HCT116 (cell line): ENCODE data around the gene RAP2C. TPM values are rescaled to one million over a fixed set of nuclear protein-coding genes. Genes with fewer than 3 reads are reported as not detected.

Source experiments
- ATAC-seq: fragments of 200-7000 bp; cut with Tn5 transposase; 2 replicates; pipeline ENCODE4 v1.9.1; 2020; ENCODE audit warnings: mild to moderate bottlenecking, moderate library complexity
- BruUV-seq: library from RNA; stranded (reverse); fragments of 400-500 nt; replicated peaks from 2 replicates; lab custom pipeline; 2021; lab: Mats Ljungman, UMichigan
- CTCF ChIA-PET: fragments of 300-600 bp; sonication (Branson Sonifier 250); formaldehyde crosslinking; loops from one replicate; lab custom pipeline; 2021; ENCODE audit warnings: antibody characterized with exemption; lab: Charles Lee
- POLR2A ChIA-PET: fragments of 300-600, 350-600 bp; sonication (Branson Sonifier 250); formaldehyde crosslinking; loops from one replicate; lab custom pipeline; 2021; ENCODE audit warnings: antibody characterized with exemption; lab: Charles Lee
- RAD21 ChIA-PET, 2 experiments: fragments of 300-600 bp; sonication (Branson Sonifier 250); formaldehyde crosslinking; loops; one replicate each; lab custom pipeline; 2023; ENCODE audit warnings: low total read pairs in 2 of 2; ENCODE audit not compliant: uncharacterized antibody in 2 of 2, unreplicated experiment in 2 of 2, low non-redundant PET in 1 of 2; lab: Charles Lee
- DNase-seq: peaks from one replicate; pipeline ENCODE4 v3.0.0-alpha.2; 2010; ENCODE audit warnings: low read depth, low spot score
- H2AFZ ChIP-seq: fragments of 200-600 bp; shearing (Covaris generic), sonication (generic); 2 replicates; pipeline ENCODE4 v1.6.1; 2017; ENCODE audit warnings: low read depth, mixed run types, mixed read lengths, antibody characterized with exemption, low read length; ENCODE audit not compliant: poor library complexity, severe bottlenecking
- H3K27ac ChIP-seq: 2 replicates; pipeline ENCODE4 v1.5.1; 2012; ENCODE audit warnings: low read depth, low read length
- H3K27me3 ChIP-seq: fragments of 200-600 bp; sonication (generic); 2 replicates; pipeline ENCODE4 v1.6.1; 2016; ENCODE audit warnings: mixed run types, low read length, mixed read lengths; ENCODE audit not compliant: insufficient read depth
- H3K36me3 ChIP-seq, 2 experiments: fragments of 200-500 bp in 1 of 2; fragments of 200-600 bp in 1 of 2; sonication (Bioruptor generic) in 1 of 2; sonication (generic) in 1 of 2; 2 replicates each; pipeline versions ENCODE4 v1.5.1 to v1.6.1; 2014 to 2016; ENCODE audit warnings: low read length in 2 of 2, inconsistent platforms in 1 of 2, mixed read lengths in 1 of 2, mixed run types in 1 of 2; ENCODE audit not compliant: insufficient read depth in 2 of 2, control insufficient read depth in 1 of 2
- H3K4me1 ChIP-seq, 2 experiments: fragments of 200-600 bp in 1 of 2; sonication (generic) in 1 of 2; 2 replicates each; pipeline versions ENCODE4 v1.5.1 to v1.6.1; 2012 to 2017; ENCODE audit warnings: low read length in 2 of 2, inconsistent platforms in 1 of 2, mild to moderate bottlenecking in 1 of 2, mixed read lengths in 1 of 2, mixed run types in 1 of 2, moderate library complexity in 1 of 2; ENCODE audit not compliant: insufficient read depth in 2 of 2, control insufficient read depth in 1 of 2
- H3K4me2 ChIP-seq: fragments of 200-600 bp; sonication (generic); 2 replicates; pipeline ENCODE4 v1.6.1; 2017; ENCODE audit warnings: mixed run types, low read length, mixed read lengths
- H3K4me3 ChIP-seq, 2 experiments: fragments of 200-600 bp in 1 of 2; sonication (generic) in 1 of 2; replicated peaks in 1 of 2; 2 replicates each; pipeline ENCODE4 v1.5.1; 2011 to 2016; ENCODE audit warnings: low read length in 2 of 2, control low read depth in 1 of 2, low read depth in 1 of 2, mild to moderate bottlenecking in 1 of 2, mixed read lengths in 1 of 2, mixed run types in 1 of 2
- H3K79me2 ChIP-seq: fragments of 200-600 bp; sonication (generic); 2 replicates; pipeline ENCODE4 v1.6.1; 2017; ENCODE audit warnings: mild to moderate bottlenecking, mixed run types, low read length, moderate library complexity, mixed read lengths; ENCODE audit not compliant: insufficient read depth
- H3K9ac ChIP-seq: fragments of 200-600 bp; sonication (generic); 2 replicates; pipeline ENCODE4 v1.6.1; 2016; ENCODE audit warnings: low read length, mixed read lengths
- H3K9me2 ChIP-seq: fragments of 200-600 bp; sonication (generic), shearing (Covaris generic); 2 replicates; pipeline ENCODE4 v1.6.1; 2017; ENCODE audit warnings: mixed run types, mild to moderate bottlenecking, moderate library complexity; ENCODE audit not compliant: insufficient read depth
- H3K9me3 ChIP-seq, 2 experiments: fragments of 200-500 bp in 1 of 2; fragments of 200-600 bp in 1 of 2; sonication (Bioruptor generic) in 1 of 2; sonication (generic) in 1 of 2; 2 replicates each; pipeline ENCODE4 v1.6.1; 2014 to 2017; ENCODE audit warnings: low read length in 2 of 2, mixed read lengths in 2 of 2, inconsistent platforms in 1 of 2, low read depth in 1 of 2, mild to moderate bottlenecking in 1 of 2, mixed run types in 1 of 2, moderate library complexity in 1 of 2; ENCODE audit not compliant: control insufficient read depth in 1 of 2, insufficient read depth in 1 of 2
- H4K20me1 ChIP-seq: fragments of 200-600 bp; sonication (generic), shearing (Covaris generic); 2 replicates; pipeline ENCODE4 v1.6.1; 2017; ENCODE audit warnings: mixed run types, mild to moderate bottlenecking, moderate library complexity; ENCODE audit not compliant: insufficient read depth
- CBX3 ChIP-seq: IDR thresholded peaks from 2 replicates; pipeline ENCODE4 v1.6.1; 2012; ENCODE audit warnings: low read depth
- CEBPB ChIP-seq: IDR thresholded peaks from 2 replicates; pipeline ENCODE4 v1.6.1; 2012; ENCODE audit warnings: low read depth
- EZH2 ChIP-seq: fragments of 200-600 bp; sonication (generic); IDR thresholded peaks from 2 replicates; pipeline ENCODE4 v1.6.1; 2017; ENCODE audit warnings: antibody characterized with exemption, mixed run types
- FOSL1 ChIP-seq: IDR thresholded peaks from 2 replicates; pipeline ENCODE4 v1.6.1; 2012; ENCODE audit warnings: low read depth
- JUND ChIP-seq: IDR thresholded peaks from 2 replicates; pipeline ENCODE4 v1.6.1; 2012
- MAX ChIP-seq: IDR thresholded peaks from 2 replicates; pipeline ENCODE4 v1.6.1; 2012
- POLR2AphosphoS5 ChIP-seq: IDR thresholded peaks from 2 replicates; pipeline ENCODE4 v1.6.1; 2011; ENCODE audit warnings: mild to moderate bottlenecking, low read depth, low read length, moderate library complexity
- RAD21 ChIP-seq: IDR thresholded peaks from 2 replicates; pipeline ENCODE4 v1.6.1; 2012; ENCODE audit warnings: low read depth, mild to moderate bottlenecking
- SIN3A ChIP-seq: IDR thresholded peaks from 2 replicates; pipeline ENCODE4 v1.6.1; 2012; ENCODE audit warnings: low read depth
- SP1 ChIP-seq: IDR thresholded peaks from 2 replicates; pipeline ENCODE4 v1.6.1; 2012; ENCODE audit warnings: low read depth
- SRF ChIP-seq: IDR thresholded peaks from 2 replicates; pipeline ENCODE4 v1.6.1; 2012; ENCODE audit warnings: low read depth
- TCF7L2 ChIP-seq: IDR thresholded peaks from 2 replicates; pipeline ENCODE4 v1.7.0; 2011; ENCODE audit warnings: borderline replicate concordance, inconsistent platforms; ENCODE audit not compliant: insufficient read depth, insufficient read length; ENCODE audit errors: extremely low read depth
- ZBTB33 ChIP-seq: IDR thresholded peaks from 2 replicates; pipeline ENCODE4 v1.6.1; 2011; ENCODE audit warnings: mild to moderate bottlenecking, low read length, moderate library complexity; ENCODE audit not compliant: insufficient replicate concordance; ENCODE audit errors: extremely low read depth
- ZFX ChIP-seq: fragments of 450-650 bp; IDR thresholded peaks from 2 replicates; pipeline ENCODE4 v1.6.1; 2017
- intact Hi-C: fragments of 100-400 bp; cut with micrococcal nuclease; formaldehyde crosslinking; loops from 2 replicates; pipeline ENCODE4 v1.10.0; 2022
- total RNA-seq: library from RNA; stranded (reverse); gene quantifications from one replicate; pipeline ENCODE4 v1.2.1, GENCODE V29; 2021; ENCODE audit not compliant: unreplicated experiment
- TF ChIP-seq, protein P1 (sequence below): IDR thresholded peaks from 2 replicates; pipeline ENCODE4 v1.6.1; 2012; ENCODE audit warnings: low read depth
- TF ChIP-seq, protein P2 (sequence below): IDR thresholded peaks from 2 replicates; pipeline ENCODE4 v1.6.1; 2012

Gene RAP2C
- total RNA-seq, 1 experiment from 2014 or later: 19.9 TPM

DNA sequence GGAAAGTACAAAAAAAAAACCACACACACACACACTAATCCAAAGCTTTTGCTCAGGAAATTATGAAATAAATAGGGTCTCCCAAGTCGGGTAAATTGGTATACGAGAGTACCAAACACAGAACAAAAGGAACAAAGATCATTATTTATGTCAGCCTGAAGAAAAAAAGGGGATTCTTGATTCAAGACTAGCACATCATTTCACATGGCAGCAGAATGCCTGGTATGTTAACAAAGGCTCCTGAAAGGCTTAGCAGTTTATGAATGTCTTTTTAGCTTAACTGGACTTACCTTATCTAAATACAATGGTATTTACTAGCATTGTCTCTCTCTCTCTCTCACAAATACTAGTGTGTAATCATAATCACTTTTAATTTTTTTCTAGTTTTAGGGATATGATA is 11.3 kb downstream of the RAP2C start:
- ATAC-seq: no peak
- POLR2A ChIA-PET: no interaction called here
- no TSS peak for BruUV-seq

More for the DNA sequence above, 11.3 kb downstream of the RAP2C start:
- no peak overlapping the region for H3K4me2 ChIP-seq
- peaks cover 16% of the 10 kb centered on the region; the same call in 1 of the 2 replicates for H3K79me2 ChIP-seq
- ChIA-PET CTCF (interaction anchor here (1.0 to 1.9 kb wide), 2 partner anchors 11 to 12 kb away, joined by 3 to 4 read pairs; partner anchors contain the start of gene RAP2C), RAD21 (no interaction called here)
- DNase-seq: no peak
- H3K36me3 ChIP-seq: peaks cover 2 to 7% of the 10 kb centered on the region in 2 experiments; a peak in 1 of 4 replicates
- no peaks in the 10 kb centered on the region for H3K9me2 ChIP-seq
- no peak overlapping the region for H3K9ac ChIP-seq
- H2AFZ ChIP-seq: no peak overlapping the region
- H3K27ac ChIP-seq: no peak overlapping the region
- H3K4me3 ChIP-seq: no peak overlapping the region
- intact Hi-C loops: no loop called here
- no peaks in the 10 kb centered on the region for H3K27me3 ChIP-seq
- TF ChIP-seq, protein P1, sequence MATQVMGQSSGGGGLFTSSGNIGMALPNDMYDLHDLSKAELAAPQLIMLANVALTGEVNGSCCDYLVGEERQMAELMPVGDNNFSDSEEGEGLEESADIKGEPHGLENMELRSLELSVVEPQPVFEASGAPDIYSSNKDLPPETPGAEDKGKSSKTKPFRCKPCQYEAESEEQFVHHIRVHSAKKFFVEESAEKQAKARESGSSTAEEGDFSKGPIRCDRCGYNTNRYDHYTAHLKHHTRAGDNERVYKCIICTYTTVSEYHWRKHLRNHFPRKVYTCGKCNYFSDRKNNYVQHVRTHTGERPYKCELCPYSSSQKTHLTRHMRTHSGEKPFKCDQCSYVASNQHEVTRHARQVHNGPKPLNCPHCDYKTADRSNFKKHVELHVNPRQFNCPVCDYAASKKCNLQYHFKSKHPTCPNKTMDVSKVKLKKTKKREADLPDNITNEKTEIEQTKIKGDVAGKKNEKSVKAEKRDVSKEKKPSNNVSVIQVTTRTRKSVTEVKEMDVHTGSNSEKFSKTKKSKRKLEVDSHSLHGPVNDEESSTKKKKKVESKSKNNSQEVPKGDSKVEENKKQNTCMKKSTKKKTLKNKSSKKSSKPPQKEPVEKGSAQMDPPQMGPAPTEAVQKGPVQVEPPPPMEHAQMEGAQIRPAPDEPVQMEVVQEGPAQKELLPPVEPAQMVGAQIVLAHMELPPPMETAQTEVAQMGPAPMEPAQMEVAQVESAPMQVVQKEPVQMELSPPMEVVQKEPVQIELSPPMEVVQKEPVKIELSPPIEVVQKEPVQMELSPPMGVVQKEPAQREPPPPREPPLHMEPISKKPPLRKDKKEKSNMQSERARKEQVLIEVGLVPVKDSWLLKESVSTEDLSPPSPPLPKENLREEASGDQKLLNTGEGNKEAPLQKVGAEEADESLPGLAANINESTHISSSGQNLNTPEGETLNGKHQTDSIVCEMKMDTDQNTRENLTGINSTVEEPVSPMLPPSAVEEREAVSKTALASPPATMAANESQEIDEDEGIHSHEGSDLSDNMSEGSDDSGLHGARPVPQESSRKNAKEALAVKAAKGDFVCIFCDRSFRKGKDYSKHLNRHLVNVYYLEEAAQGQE: no peak
- TF ChIP-seq SP1 (no peak), JUND (no peak), MAX (no peak), CBX3 (no peak), SRF (no peak), FOSL1 (no peak), RAD21 (no peak), CEBPB (no peak), SIN3A (no peak), POLR2AphosphoS5 (no peak), TCF7L2 (no peak), EZH2 (no peak), ZBTB33 (no peak), ZFX (no peak)
- TF ChIP-seq, protein P2, sequence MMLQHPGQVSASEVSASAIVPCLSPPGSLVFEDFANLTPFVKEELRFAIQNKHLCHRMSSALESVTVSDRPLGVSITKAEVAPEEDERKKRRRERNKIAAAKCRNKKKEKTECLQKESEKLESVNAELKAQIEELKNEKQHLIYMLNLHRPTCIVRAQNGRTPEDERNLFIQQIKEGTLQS: no peak
- H4K20me1 ChIP-seq: no peaks in the 10 kb centered on the region; the same call in 1 of the 2 replicates
- H3K4me1 ChIP-seq: no peaks in the 10 kb centered on the region
- H3K9me3 ChIP-seq: no peaks in the 10 kb centered on the region
